PFSK-1 (cell line): ENCODE results near the gene LDLRAD3.

Experiments used
- POLR2AphosphoS5 ChIP-seq: IDR thresholded peaks from 2 replicates; pipeline ENCODE4 v1.6.1; 2012; ENCODE audit warnings: low read depth, mild to moderate bottlenecking, control low read depth, low read length, moderate library complexity
- SIN3A ChIP-seq: IDR thresholded peaks from 2 replicates; pipeline ENCODE4 v1.6.1; 2012; ENCODE audit warnings: mild to moderate bottlenecking, low read length, moderate library complexity, borderline replicate concordance; ENCODE audit not compliant: insufficient read depth
- TAF1 ChIP-seq: IDR thresholded peaks from 2 replicates; pipeline ENCODE4 v1.6.1; 2012; ENCODE audit warnings: low read length, control low read depth, borderline replicate concordance; ENCODE audit not compliant: insufficient read depth

DNA sequence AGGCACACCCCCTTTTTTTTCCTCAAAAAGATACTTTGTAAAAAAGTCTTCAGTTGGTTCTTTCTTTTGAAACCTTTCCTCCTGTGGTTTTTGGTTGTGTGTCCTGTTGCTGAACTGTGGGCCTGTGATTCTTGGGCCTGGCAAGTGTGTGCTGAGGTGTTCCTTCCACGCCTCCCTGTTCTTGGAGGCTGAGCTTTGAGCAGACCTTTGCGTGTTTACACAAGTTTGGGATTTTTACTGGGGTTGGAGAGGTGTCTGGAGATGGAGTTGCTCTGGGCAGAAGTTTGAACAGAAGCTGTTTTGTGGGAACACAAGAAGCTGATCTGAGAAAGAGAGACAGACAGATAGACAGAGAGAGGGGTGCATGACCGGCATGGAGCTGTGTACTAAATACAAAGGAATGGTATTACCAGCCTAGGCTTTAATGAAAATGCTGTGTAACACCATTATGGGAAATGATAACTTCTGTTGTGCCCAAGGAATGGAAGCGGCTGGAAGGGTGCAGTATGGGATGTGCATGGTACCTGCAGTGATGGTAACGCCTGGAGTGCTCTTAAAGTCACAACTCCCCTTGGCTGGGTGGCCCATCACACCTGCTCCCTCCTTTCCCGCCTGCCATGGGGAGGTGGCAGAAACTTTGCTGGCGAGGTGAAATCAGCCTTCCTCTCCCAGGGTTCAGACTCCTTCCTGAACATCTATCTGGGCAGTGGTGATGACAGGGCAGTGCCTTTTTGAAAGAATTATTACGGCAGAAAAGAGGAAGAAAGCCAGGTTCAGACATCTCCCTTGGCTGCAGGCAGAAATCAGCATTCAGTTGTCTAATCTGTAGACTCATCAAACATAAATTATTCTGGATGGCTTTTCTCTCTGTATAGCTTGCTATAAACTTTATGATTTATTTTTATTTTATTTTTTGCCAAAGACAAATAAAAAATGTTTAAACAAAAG is 70.4 kb downstream of the LDLRAD3 start:
- TF ChIP-seq TAF1, result no peak
- TF ChIP-seq SIN3A, result no peak
- no peak for TF ChIP-seq POLR2AphosphoS5
